KG1 (cell line): ENCODE results near the gene BEST4.
"Not testable (repeated sequence)": the region's sequence is repeated elsewhere in the genome, so short reads cannot be mapped to it uniquely, and the experiment has no call there.

ENCODE experiments used
- DNase-seq: peaks from one replicate; lab custom pipeline; 2025; lab: John Stamatoyannopoulos, UW

Gene BEST4

DNA sequence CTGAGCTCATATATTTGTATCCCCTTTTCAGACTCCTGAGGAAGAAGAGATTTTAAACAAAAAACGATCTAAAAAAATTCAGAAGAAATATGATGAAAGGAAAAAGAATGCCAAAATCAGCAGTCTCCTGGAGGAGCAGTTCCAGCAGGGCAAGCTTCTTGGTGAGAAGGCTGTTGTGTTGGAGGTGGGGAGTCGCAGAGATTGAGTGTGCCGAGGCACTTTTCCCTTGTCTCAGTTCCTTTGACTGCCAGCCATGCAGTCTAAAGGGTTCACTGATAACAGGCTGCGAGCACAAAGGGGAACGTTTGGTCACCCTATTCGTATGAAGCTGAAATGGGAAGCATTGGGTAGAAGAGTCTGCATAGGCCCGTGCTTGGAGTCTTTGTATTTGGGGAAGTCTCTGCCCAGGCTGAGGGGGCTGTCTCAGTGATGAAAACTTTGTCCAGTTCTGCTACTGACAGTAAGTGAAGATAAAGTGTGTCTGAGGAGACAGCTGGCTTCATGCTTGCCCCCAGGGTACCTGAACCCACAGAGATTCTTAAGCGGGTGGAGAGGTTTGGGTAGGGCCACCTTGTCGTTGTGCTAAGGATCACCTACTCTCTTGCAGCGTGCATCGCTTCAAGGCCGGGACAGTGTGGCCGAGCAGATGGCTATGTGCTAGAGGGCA, 9.9 kb downstream of the BEST4 start:
- no peak for DNase-seq

- DNase-seq, result no peak
Observed at GRCh38 chr1:44777547-44777946, 10.4 kb downstream of the BEST4 start.

GRCh38 chr1:44776730-44777068, 11.3 kb downstream of the BEST4 start:
- no peak for DNase-seq

- no peak for DNase-seq
Observed at GRCh38 chr1:44775930-44776729, 11.8 kb downstream of the BEST4 start.

DNA sequence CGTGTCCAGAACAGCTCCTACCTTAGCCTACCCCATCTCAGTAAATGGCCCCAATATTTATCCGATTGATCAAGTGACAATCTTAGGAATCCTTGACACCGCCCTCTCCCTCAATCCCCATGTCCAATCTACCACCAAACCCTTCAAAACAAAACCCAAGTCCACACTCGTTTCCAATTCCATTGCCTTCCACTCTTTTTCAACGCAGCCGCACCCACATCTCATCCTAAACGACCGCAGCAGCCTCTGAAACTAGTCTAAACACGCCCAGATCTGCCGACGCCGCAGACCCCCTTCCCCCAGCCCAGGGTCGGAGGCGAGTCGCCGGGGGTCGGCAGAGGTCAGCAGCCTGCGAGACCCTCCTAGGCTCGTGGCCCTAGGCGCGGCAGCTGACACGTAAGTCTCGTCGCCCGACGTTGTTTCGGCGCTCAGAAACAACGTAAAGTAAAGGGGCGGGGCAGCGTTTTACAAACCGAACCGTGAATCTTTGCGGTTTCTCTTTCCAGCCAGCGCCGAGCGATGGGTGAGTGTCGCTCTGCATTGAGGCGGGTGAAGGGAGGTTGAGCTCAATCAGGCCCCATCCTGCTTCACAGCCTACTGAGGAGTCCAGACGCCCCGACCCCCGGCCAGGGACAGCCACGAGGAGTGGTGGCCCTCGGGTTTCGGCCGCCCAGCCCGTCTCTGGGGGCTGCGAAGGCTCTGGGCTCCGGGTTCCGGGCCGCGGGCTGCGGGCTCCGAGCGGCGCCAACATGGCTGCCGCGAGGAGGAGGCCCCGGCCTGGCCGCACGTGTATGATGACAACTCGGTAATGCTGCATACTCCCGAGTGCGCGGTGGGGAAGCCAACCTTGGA, 12.7 kb downstream of the BEST4 start, which contains the start of gene RPS8:
TSS of gene RPS8 (plus strand) at position 463 of the 852 bp plus-strand sequence. CDS start at position 520, 57 bp downstream.
- peak; percentile 95 for DNase-seq

DNA sequence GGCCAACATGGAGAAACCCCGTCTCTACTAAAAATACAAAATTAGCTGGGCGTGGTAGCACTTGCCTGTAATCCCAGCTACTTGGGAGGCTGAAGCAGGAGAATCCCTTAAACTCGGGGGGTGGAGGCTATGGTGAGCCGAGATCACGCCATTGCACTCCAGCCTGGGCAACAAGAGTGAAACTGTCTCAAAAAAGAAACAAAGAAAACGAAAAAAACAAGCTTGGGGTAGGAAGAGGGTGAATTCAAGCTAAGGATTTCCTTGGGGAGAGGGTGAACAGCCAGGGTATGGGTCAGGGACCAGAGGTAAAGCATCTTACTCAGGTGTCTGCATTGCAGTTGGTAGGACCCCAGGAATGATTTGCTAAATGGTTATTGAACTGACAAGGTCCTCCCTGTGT, 21.5 kb downstream of the BEST4 start:
- not testable (repeated sequence) for DNase-seq

DNA sequence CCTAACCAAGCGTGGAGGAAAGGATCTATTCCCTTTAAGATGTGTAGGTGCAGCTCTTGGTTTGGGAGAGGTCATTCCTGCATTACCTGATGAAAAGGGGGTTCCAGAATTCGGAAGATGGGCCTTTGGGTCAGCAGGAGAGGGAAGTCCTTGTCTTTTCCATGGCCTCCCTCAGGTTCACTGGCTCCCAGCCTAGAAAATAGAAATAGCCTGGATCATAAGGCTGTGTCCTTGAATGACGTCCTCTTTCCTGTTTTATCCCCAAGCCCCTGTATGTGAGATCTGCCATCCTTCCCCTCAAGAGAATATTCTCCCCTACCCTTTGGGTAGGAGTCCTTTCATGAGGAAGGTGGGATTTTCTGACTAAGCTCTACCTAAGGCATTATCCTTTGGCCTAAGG, 27.1 kb downstream of the BEST4 start:
- no peak for DNase-seq

DNA sequence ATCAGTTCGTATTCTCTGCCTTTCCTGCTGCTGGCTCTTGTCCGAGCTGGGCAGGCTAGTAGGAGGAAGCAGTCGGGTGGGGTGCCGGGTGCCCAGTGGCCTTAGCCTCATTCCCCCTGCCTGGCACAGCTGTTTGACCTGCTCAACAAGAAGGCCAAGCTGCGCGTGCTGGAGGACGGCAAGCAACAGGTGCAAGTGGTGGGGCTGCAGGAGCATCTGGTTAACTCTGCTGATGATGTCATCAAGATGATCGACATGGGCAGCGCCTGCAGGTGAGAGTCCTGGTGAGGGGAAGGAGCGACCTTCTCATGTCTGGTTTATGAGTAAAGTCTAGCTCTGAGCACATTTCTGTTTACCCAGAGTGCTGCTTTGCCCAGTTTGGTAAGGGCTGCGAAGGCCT, 28.9 kb downstream of the BEST4 start:
- no peak for DNase-seq

DNA sequence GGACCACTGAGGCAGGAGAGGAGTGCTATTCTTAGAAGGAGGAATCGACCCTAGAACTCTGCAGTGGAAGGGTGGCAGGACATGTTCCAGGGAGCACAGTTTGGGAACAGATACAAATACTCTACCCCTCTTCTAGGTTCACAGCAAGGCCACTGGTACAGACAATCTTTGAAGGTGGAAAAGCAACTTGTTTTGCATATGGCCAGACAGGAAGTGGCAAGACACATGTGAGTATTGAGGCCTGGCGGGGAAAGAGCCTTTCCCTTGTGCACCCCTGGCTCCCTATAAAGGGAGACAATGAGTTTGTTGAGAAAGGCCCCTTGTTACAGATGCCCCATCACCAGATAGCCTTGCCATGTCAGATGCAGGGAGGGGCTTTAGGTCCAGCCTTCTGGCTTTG, 30.6 kb downstream of the BEST4 start:
- DNase-seq, result no peak

GRCh38 chr1:44747878-44748277, 40.1 kb downstream of the BEST4 start:
- no peak for DNase-seq

DNA sequence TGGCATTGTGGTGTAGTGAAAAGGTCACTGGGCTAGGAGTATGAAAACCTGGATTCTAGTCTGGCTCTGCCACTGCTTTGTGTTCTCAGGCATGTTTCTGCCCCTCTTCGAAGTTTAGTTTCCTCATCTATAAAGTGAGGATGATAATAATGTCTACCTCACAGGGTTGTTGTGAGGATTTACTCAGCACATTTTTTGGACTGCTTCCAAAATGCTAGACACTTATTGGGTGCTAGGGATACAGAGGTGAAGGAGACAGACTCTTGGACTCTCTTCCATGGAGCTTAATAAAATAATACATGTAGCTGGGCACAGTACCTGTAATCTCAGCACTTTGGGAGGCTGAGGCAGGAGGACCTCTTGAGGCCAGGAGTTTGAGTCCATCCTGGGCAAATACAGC, 44.8 kb downstream of the BEST4 start:
- no peak for DNase-seq

GRCh38 chr1:44740179-44740617, 47.8 kb downstream of the BEST4 start:
- DNase-seq, result no peak

- peak; percentile 96 for DNase-seq
Observed at GRCh38 chr1:44739307-44740178, 48.4 kb downstream of the BEST4 start, which contains the start of gene KIF2C. TSS of gene KIF2C (plus strand) at chr1:44739837. CDS start at chr1:44739933, 96 bp downstream.

- DNase-seq, result not testable (repeated sequence)
Observed at GRCh38 chr1:44738953-44739306, 49.0 kb downstream of the BEST4 start.

DNA sequence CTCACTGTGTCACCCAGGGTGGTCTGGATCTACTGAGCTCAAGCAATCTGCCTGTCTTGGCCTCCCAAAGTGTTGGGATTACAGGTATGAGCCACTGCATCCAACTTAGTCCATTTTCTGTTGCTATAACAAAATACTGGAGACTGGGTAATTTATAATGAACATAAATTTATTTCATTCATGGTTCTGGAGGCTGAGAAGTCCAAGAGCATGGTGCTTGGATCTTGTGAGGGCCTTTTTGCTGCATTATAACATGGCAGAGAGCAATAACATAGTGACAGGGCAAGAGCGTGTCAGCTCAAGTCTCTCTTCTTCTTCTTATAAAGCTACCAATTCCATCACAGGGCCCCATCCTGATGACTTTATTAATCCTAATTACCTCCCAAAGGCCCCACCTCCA, 52.0 kb downstream of the BEST4 start:
- DNase-seq, result no peak

DNA sequence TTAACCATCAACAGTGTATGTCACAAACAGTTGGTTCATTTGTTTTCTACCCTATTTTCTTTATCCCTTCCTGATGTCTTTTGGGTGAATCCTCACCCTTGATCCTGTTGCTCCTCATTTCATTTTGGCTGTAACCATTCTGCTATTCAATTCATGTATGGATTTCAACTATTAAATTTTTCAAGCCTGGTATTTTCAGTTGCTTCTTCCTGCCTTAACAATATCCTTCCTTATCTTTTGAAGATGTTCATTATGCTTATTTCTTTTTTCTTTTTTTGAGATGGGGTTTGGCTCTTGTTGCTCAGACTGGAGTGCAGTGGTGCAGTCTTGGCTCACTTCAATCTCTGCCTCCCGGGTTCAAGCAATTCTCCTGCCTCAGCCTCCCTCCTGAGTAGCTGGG, 54.2 kb downstream of the BEST4 start:
- DNase-seq, result no peak
